Measurements from ENCODE around the gene MEDAG.

DNA sequence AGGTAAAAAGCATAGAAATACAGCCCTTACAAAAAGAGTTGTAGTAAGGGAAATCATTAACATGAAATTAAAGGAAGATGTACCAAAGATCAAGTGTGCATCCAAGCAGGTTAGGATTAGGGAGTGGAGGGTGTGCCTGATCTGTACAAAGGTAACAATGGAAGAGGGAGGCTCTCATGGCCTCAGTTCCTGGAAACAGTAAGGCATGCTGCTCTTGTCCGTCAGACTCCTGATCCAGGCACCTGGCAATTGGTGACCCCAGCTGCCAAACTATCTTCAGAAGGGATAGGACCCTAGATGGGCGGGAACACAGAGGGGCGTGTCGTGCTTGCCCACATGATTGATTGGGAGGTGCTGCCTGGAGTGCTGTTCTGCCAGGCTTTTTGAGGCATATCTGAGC lies 30.9 kb downstream of the MEDAG start:
- TF ChIP-seq POLR2A (IDR thresholded peaks at IDR 0.05) = no peak
- TF ChIP-seq, protein P1, sequence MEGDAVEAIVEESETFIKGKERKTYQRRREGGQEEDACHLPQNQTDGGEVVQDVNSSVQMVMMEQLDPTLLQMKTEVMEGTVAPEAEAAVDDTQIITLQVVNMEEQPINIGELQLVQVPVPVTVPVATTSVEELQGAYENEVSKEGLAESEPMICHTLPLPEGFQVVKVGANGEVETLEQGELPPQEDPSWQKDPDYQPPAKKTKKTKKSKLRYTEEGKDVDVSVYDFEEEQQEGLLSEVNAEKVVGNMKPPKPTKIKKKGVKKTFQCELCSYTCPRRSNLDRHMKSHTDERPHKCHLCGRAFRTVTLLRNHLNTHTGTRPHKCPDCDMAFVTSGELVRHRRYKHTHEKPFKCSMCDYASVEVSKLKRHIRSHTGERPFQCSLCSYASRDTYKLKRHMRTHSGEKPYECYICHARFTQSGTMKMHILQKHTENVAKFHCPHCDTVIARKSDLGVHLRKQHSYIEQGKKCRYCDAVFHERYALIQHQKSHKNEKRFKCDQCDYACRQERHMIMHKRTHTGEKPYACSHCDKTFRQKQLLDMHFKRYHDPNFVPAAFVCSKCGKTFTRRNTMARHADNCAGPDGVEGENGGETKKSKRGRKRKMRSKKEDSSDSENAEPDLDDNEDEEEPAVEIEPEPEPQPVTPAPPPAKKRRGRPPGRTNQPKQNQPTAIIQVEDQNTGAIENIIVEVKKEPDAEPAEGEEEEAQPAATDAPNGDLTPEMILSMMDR (IDR thresholded peaks at IDR 0.05) = no peak
